MCF 10A (cell line): ENCODE measurements around the gene RP2. TPM values are rescaled to one million over a fixed set of nuclear protein-coding genes. Genes with fewer than 3 reads are reported as not detected.

Source experiments
- BruUV-seq: library from RNA; stranded (reverse); fragments of 400-500 nt; replicated peaks from 2 replicates; lab custom pipeline; 2021; lab: Mats Ljungman, UMichigan
- CTCF ChIA-PET: fragments of 300-600 bp; sonication (Branson Sonifier 250); formaldehyde crosslinking; extraction: SDS; loops from one replicate; lab custom pipeline; 2021; ENCODE audit warnings: antibody characterized with exemption, inconsistent platforms; lab: Yijun Ruan, JAX
- POLR2A ChIA-PET: fragments of 300-600, 350-650 bp; sonication (Branson Sonifier 250); formaldehyde crosslinking; extraction: SDS; loops from one replicate; lab custom pipeline; 2020; ENCODE audit warnings: antibody characterized with exemption, inconsistent platforms; lab: Yijun Ruan, JAX
- DNase-seq: peaks from one replicate; pipeline ENCODE4 v3.0.0-alpha.2; 2018; ENCODE audit not compliant: unreplicated experiment
- H3K27ac Mint-ChIP-seq: one replicate; pipeline ENCODE4 v1.8.0; 2022; ENCODE audit warnings: mild to moderate bottlenecking, low read depth, mixed read lengths; ENCODE audit not compliant: unreplicated experiment
- H3K27me3 Mint-ChIP-seq: one replicate; pipeline ENCODE4 v1.8.0; 2022; ENCODE audit warnings: mixed read lengths; ENCODE audit not compliant: insufficient read depth, unreplicated experiment
- H3K36me3 Mint-ChIP-seq: one replicate; pipeline ENCODE4 v1.8.0; 2022; ENCODE audit warnings: mild to moderate bottlenecking, moderate library complexity, mixed read lengths; ENCODE audit not compliant: insufficient read depth, unreplicated experiment
- H3K4me1 Mint-ChIP-seq: one replicate; pipeline ENCODE4 v1.8.0; 2022; ENCODE audit warnings: mixed read lengths; ENCODE audit not compliant: insufficient read depth, unreplicated experiment
- H3K4me3 Mint-ChIP-seq: one replicate; pipeline ENCODE4 v1.8.0; 2022; ENCODE audit warnings: mild to moderate bottlenecking, moderate library complexity, mixed read lengths; ENCODE audit not compliant: unreplicated experiment
- H3K9me3 Mint-ChIP-seq: one replicate; pipeline ENCODE4 v1.8.0; 2022; ENCODE audit warnings: mixed read lengths; ENCODE audit not compliant: unreplicated experiment
- intact Hi-C: fragments of 100-400 bp; cut with micrococcal nuclease; formaldehyde crosslinking; loops from 2 replicates; pipeline ENCODE4 v1.14.1; 2022
- total RNA-seq: library from RNA; stranded (reverse); gene quantifications from 2 replicates; pipeline ENCODE4 v1.2.3, GENCODE V29; 2022
- TF ChIP-seq, protein P1 (sequence below): fragments of 200-600 bp; IDR thresholded peaks from one replicate; pipeline ENCODE4 v1.8.0; 2022; ENCODE audit warnings: antibody characterized with exemption, mild to moderate bottlenecking; ENCODE audit not compliant: unreplicated experiment

RP2 gene
- total RNA-seq, 1 experiment from 2014 or later: 5.4 TPM

DNA sequence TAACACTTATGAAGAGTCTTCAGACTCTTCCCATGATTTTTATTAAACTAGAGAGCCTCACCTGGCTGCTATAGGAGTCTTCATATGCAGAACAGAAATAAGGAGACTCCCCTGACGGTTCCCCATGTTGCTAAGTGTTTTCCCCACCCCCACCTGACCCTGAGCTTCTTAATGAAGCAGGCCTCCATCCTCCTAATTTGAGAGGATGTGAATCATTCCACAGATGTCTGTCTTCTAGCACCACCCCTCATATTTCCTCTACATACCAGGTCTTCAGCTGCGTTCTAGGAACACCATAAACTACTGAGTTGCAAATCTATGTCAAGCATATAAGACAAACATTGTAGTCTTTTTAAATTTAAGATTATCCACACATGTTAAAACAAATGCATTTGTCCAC lies 36.9 kb downstream of the RP2 start:
- Mint-ChIP-seq H3K4me3 (no peak overlapping the region), H3K36me3 (peaks cover 7% of the 10 kb centered on the region), H3K27me3 (peaks cover 54% of the 10 kb centered on the region), H3K9me3 (no peaks in the 10 kb centered on the region), H3K4me1 (peaks cover 6% of the 10 kb centered on the region), H3K27ac (no peak overlapping the region)
- CTCF ChIA-PET: interaction anchor here (0.5 kb wide), 1 partner anchor 75 kb away, joined by 3 read pairs; no protein-coding TSS in a partner anchor
- POLR2A ChIA-PET: no interaction called here
- DNase-seq: peak; percentile 3
- intact Hi-C loops: no loop called here
- BruUV-seq: no TSS peak
- TF ChIP-seq, protein P1, sequence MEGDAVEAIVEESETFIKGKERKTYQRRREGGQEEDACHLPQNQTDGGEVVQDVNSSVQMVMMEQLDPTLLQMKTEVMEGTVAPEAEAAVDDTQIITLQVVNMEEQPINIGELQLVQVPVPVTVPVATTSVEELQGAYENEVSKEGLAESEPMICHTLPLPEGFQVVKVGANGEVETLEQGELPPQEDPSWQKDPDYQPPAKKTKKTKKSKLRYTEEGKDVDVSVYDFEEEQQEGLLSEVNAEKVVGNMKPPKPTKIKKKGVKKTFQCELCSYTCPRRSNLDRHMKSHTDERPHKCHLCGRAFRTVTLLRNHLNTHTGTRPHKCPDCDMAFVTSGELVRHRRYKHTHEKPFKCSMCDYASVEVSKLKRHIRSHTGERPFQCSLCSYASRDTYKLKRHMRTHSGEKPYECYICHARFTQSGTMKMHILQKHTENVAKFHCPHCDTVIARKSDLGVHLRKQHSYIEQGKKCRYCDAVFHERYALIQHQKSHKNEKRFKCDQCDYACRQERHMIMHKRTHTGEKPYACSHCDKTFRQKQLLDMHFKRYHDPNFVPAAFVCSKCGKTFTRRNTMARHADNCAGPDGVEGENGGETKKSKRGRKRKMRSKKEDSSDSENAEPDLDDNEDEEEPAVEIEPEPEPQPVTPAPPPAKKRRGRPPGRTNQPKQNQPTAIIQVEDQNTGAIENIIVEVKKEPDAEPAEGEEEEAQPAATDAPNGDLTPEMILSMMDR: no peak

DNA sequence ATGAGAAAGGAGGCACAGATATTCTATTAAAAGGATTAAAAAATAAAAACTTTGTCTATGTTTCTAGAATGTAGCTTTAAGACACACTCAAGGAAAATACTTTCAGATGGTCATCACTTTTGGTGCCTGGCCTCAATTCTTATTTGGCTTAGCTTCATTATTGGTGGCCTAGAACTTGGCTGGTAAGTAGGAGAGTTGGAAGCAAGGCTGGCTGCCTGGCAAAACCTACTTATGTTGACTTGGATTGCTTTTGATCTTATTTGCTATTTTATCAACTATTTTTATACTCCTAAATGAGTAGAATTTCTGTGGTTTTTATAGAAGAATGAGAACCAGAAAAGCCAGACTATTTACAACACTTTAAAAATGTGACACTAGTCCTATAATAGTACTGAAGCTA lies 40.1 kb downstream of the RP2 start:
- Mint-ChIP-seq H3K9me3 (no peaks in the 10 kb centered on the region), H3K36me3 (peaks cover 7% of the 10 kb centered on the region), H3K4me3 (no peak overlapping the region), H3K27me3 (peaks cover 50% of the 10 kb centered on the region), H3K27ac (no peak overlapping the region), H3K4me1 (peaks cover 6% of the 10 kb centered on the region)
- CTCF ChIA-PET: no interaction called here
- intact Hi-C loops: no loop called here
- TF ChIP-seq, protein P1: no peak
- no TSS peak for BruUV-seq
- POLR2A ChIA-PET: interaction anchor here (0.6 kb wide), 1 partner anchor 90 kb away, joined by 3 read pairs; no protein-coding TSS in a partner anchor
- DNase-seq: no peak

DNA sequence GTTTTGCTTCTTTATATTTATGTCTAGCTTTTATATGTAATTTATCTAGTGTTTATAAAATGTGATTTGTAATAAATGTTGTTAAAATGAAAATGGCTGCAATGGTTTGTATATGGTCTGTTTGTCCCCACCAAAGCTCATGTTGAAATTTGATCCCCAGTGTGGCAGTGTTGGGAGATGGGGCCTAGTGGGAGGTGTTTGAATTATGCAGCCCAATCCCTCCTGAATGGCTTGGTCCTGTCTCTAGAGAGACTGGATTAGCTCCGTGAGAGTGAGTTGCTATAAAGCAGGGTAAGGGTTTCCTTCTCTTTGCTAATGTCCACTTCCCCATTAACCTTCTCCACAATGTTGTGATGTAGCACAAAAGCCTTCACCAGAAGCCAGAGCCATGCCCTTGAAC lies 45.4 kb downstream of the RP2 start:
- TF ChIP-seq, protein P1: no peak
- CTCF ChIA-PET: interaction anchor here (0.5 to 2.1 kb wide), 3 partner anchors 21 to 286 kb away, joined by 3 to 9 read pairs (median 3); no protein-coding TSS in a partner anchor
- H3K36me3 Mint-ChIP-seq: peaks cover 6% of the 10 kb centered on the region

DNA sequence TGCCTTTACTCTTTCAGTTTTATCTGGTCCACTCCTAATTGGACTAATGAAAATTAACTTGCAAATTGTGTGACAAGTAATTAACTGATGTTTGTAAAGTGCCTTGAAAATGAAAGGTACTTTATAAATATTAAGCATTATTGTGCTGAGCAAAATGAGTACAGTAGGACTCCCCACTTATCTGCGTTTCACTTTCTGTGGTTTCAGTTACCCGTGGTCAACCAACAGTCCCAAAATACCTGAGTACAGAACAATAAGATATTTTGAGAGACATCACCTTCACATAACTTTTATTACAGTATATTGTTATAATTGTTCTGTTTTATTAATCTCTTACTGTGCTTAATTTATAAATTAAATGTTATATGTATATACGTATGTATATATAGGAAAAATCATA lies 48.0 kb downstream of the RP2 start:
- H3K27me3 Mint-ChIP-seq: peaks cover 31% of the 10 kb centered on the region
- no peaks in the 10 kb centered on the region for H3K9me3 Mint-ChIP-seq
- ChIA-PET POLR2A (no interaction called here), CTCF (no interaction called here)
- H3K4me1 Mint-ChIP-seq: no peaks in the 10 kb centered on the region
- peaks cover 6% of the 10 kb centered on the region for H3K36me3 Mint-ChIP-seq
- no peak overlapping the region for H3K27ac Mint-ChIP-seq
- DNase-seq: no peak
- BruUV-seq: no TSS peak
- intact Hi-C loops: no loop called here
- TF ChIP-seq, protein P1: no peak
- H3K4me3 Mint-ChIP-seq: no peak overlapping the region

More for the DNA sequence above, 45.4 kb downstream of the RP2 start:
- POLR2A ChIA-PET: interaction anchor here (0.7 to 1.6 kb wide), 2 partner anchors 14 to 280 kb away, joined by 3 read pairs; no protein-coding TSS in a partner anchor
- BruUV-seq: no TSS peak
- Mint-ChIP-seq H3K27ac (no peak overlapping the region), H3K9me3 (no peaks in the 10 kb centered on the region), H3K4me1 (no peaks in the 10 kb centered on the region), H3K4me3 (no peak overlapping the region), H3K27me3 (peaks cover 37% of the 10 kb centered on the region)
- intact Hi-C loops: no loop called here
- DNase-seq: no peak
